OCI-LY3 (cell line): ENCODE data around the gene ATG2A.

ENCODE experiments used
- CTCF ChIP-seq: fragments of 200-600, 300-600 bp; sonication (generic); IDR thresholded peaks from 2 replicates; pipeline ENCODE4 v1.5.1; 2014; ENCODE audit warnings: antibody characterized with exemption, low read length, low read depth
- EZH2phosphoT487 ChIP-seq: fragments of 200-600 bp; shearing (Covaris generic); IDR thresholded peaks from 2 replicates; pipeline ENCODE4 v1.6.1; 2018; ENCODE audit warnings: antibody characterized with exemption, mixed run types, low read depth

- TF ChIP-seq CTCF (no peak), EZH2phosphoT487 (no peak)
These were observed 65.1 kb downstream of the ATG2A start for GRCh38 chr11:64851831-64852351.
